Measurements from ENCODE around the gene RNF14. TPM values are rescaled to one million over a fixed set of nuclear protein-coding genes. Genes with fewer than 3 reads are reported as not detected.

Gene RNF14
- total RNA-seq, 1 experiment from 2014 or later, result 37.5 TPM

- RAD21 ChIA-PET (ENCODE audit: low non-redundant PET in 1 of 2, low total read pairs in 2 of 2, uncharacterized antibody in 2 of 2, unreplicated experiment in 2 of 2), result no interaction called here
- POLR2A ChIA-PET, result interaction anchor here (1.5 kb wide), 1 partner anchor 11 kb away, joined by 3 read pairs; the partner anchor contains the start of gene DELE1
- CTCF ChIA-PET, result no interaction called here
Measured at GRCh38 chr5:141934099-141934844, 34.6 kb upstream of the RNF14 start.

DNA sequence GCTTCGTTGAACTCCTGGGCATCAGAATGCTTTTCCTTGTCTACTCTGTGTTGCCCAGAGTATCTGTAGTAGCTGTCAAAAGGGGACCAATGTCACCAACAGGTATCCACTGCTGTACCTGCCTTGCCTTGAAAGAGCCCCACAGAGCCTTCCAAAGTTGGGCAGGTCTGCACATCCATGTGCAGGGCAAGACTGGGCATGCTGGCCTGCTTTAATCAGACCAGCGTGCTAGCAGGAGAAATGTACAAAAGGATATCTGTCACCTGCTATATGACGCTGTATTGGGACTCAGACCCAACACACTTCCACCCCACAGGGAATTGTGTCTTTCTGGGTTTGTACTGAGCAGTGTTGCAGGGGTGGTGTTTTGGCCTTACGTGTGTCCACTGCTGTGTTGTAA, 33.4 kb upstream of the RNF14 start:
- no TSS peak for BruUV-seq (replicated peaks)
- DNase-seq (ENCODE audit: low read depth, low spot score), result no peak
- CTCF ChIA-PET, result no interaction called here
- no peak overlapping the region for H2AFZ ChIP-seq (ENCODE audit: low read depth, low read length, poor library complexity, severe bottlenecking)
- no peak overlapping the region for H3K9ac ChIP-seq (ENCODE audit: low read length)
- H3K4me2 ChIP-seq (ENCODE audit: low read length), result no peak overlapping the region
- H3K79me2 ChIP-seq (ENCODE audit: insufficient read depth, low read length), result no peaks in the 10 kb centered on the region
- RAD21 ChIA-PET (ENCODE audit: low non-redundant PET in 1 of 2, low total read pairs in 2 of 2, uncharacterized antibody in 2 of 2, unreplicated experiment in 2 of 2), result no interaction called here
- H4K20me1 ChIP-seq (ENCODE audit: insufficient read depth), result no peaks in the 10 kb centered on the region
- no peak for TF ChIP-seq ZFX (IDR thresholded peaks at IDR 0.05)
- no peak for TF ChIP-seq CTCF (IDR thresholded peaks at IDR 0.05 in 2 of 3, conservative IDR thresholded peaks at IDR 0.05 in 1 of 3; ENCODE audit: borderline replicate concordance in 1 of 3, insufficient read depth in 1 of 3, low read depth in 2 of 3, low read length in 2 of 3)
- TF ChIP-seq EGR1 (IDR thresholded peaks at IDR 0.05; ENCODE audit: low read depth), result no peak
- no peak for TF ChIP-seq POLR2AphosphoS5 (IDR thresholded peaks at IDR 0.05; ENCODE audit: low read depth, low read length)
- TF ChIP-seq ZBTB33 (IDR thresholded peaks at IDR 0.05; ENCODE audit: extremely low read depth, insufficient replicate concordance, low read length), result no peak
- no peak for TF ChIP-seq YY1 (IDR thresholded peaks at IDR 0.05; ENCODE audit: extremely low read depth, insufficient replicate concordance, low read depth, low read length)
- no peak for TF ChIP-seq JUND (IDR thresholded peaks at IDR 0.05)
- TF ChIP-seq ELF1 (IDR thresholded peaks at IDR 0.05; ENCODE audit: borderline replicate concordance, low read depth), result no peak
- TF ChIP-seq SP1 (IDR thresholded peaks at IDR 0.05; ENCODE audit: low read depth), result no peak
- no peak for TF ChIP-seq FOSL1 (IDR thresholded peaks at IDR 0.05; ENCODE audit: low read depth)
- no peak for TF ChIP-seq RAD21 (IDR thresholded peaks at IDR 0.05; ENCODE audit: low read depth)
- TF ChIP-seq, protein P1, sequence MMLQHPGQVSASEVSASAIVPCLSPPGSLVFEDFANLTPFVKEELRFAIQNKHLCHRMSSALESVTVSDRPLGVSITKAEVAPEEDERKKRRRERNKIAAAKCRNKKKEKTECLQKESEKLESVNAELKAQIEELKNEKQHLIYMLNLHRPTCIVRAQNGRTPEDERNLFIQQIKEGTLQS (IDR thresholded peaks at IDR 0.05), result no peak
- intact Hi-C loops (cut with micrococcal nuclease), result no loop called here
- no peaks in the 10 kb centered on the region for H3K27me3 ChIP-seq (ENCODE audit: insufficient read depth, low read length)
- no peak for ATAC-seq
- H3K9me3 ChIP-seq (ENCODE audit: control insufficient read depth in 1 of 2, insufficient read depth in 1 of 2, low read depth in 1 of 2, low read length in 2 of 2), result no peaks in the 10 kb centered on the region
- no peak overlapping the region for H3K27ac ChIP-seq (ENCODE audit: low read depth, low read length)
- peaks cover 0 to 2% of the 10 kb centered on the region in 2 experiments; a peak in 2 of 4 replicates for H3K4me1 ChIP-seq (ENCODE audit: control insufficient read depth in 1 of 2, insufficient read depth in 2 of 2, low read length in 2 of 2)
- no peaks in the 10 kb centered on the region for H3K9me2 ChIP-seq (ENCODE audit: insufficient read depth)
- H3K36me3 ChIP-seq (ENCODE audit: control insufficient read depth in 1 of 2, insufficient read depth in 2 of 2, low read length in 2 of 2), result peaks cover 37 to 64% of the 10 kb centered on the region in 2 experiments
- no peak overlapping the region for H3K4me3 ChIP-seq (replicated peaks in 1 of 2; ENCODE audit: low read depth in 1 of 2, low read length in 2 of 2)
- POLR2A ChIA-PET, result no interaction called here

More at GRCh38 chr5:141934099-141934844, 34.6 kb upstream of the RNF14 start:
- ATAC-seq (no peak), DNase-seq (ENCODE audit: low read depth, low spot score) (no peak)
- no peaks in the 10 kb centered on the region for H3K9me2 ChIP-seq (ENCODE audit: insufficient read depth)
- no peaks in the 10 kb centered on the region for H3K27me3 ChIP-seq (ENCODE audit: insufficient read depth, low read length)
- H4K20me1 ChIP-seq (ENCODE audit: insufficient read depth), result no peaks in the 10 kb centered on the region
- no peaks in the 10 kb centered on the region for H3K9me3 ChIP-seq (ENCODE audit: control insufficient read depth in 1 of 2, insufficient read depth in 1 of 2, low read depth in 1 of 2, low read length in 2 of 2)
- intact Hi-C loops (cut with micrococcal nuclease), result no loop called here
- no peak overlapping the region for H3K9ac ChIP-seq (ENCODE audit: low read length)
- no peak overlapping the region for H3K27ac ChIP-seq (ENCODE audit: low read depth, low read length)
- H3K4me1 ChIP-seq (ENCODE audit: control insufficient read depth in 1 of 2, insufficient read depth in 2 of 2, low read length in 2 of 2), result no peaks in the 10 kb centered on the region
- H3K4me2 ChIP-seq (ENCODE audit: low read length), result no peak overlapping the region
- no peak for TF ChIP-seq TCF7L2 (IDR thresholded peaks at IDR 0.05; ENCODE audit: borderline replicate concordance, extremely low read depth, insufficient read depth, insufficient read length)
- no peak for TF ChIP-seq EZH2 (IDR thresholded peaks at IDR 0.05)
- TF ChIP-seq CEBPB (IDR thresholded peaks at IDR 0.05; ENCODE audit: low read depth), result no peak
- no peak for TF ChIP-seq ZNF274 (IDR thresholded peaks at IDR 0.05; ENCODE audit: low read depth, low read length)
- no peak for TF ChIP-seq JUND (IDR thresholded peaks at IDR 0.05)
- H3K4me3 ChIP-seq (replicated peaks in 1 of 2; ENCODE audit: low read depth in 1 of 2, low read length in 2 of 2), result no peak overlapping the region
- no TSS peak for BruUV-seq (replicated peaks)
- peaks cover 40 to 76% of the 10 kb centered on the region in 2 experiments for H3K36me3 ChIP-seq (ENCODE audit: control insufficient read depth in 1 of 2, insufficient read depth in 2 of 2, low read length in 2 of 2)
- no peak overlapping the region for H2AFZ ChIP-seq (ENCODE audit: low read depth, low read length, poor library complexity, severe bottlenecking)
- no peaks in the 10 kb centered on the region for H3K79me2 ChIP-seq (ENCODE audit: insufficient read depth, low read length)

Data from HCT116 (cell line).